ENCODE data around the gene STARD7. TPM values are rescaled to one million over a fixed set of nuclear protein-coding genes. Genes with fewer than 3 reads are reported as not detected.

Gene STARD7
- total and polyA plus RNA-seq, 9 of the 15 experiments (the other 6 are each of a cell fraction or from before 2014, with no cell fraction given): 90.9 to 196 (median 145) TPM

DNA sequence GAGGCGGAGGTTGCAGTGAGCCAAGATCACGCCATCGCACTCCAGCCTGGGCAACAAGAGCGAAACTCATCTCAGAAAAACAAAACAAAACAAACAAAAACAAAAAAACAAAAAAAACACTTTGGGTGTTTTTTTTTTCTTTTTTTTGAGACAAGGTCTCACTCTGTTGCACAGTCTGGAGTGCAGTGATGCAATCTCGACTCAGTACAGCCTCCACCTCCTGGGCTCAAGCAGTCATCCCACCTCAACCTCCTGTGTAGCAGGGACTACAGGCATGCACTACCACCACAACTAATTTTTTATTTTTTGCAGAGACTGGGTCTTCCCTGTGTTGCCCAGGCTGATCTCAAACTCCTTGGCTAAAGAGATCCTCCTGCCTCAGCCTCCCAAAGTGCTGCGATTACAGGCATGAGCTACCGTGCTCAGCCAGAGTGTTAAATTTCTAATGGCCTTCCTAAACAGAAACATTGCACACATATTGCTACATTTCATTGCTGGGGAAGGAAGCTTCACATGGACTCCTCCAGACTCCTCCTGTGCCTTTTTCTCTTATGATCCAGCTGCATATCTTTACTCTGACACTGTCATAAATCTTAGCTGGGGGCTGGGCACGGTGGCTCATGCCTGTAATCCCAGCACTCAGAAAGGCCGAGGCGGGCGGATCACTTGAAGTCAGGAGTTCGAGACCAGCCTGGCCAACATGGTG lies 19.7 kb downstream of the STARD7 start (continued):
- TF ChIP-seq ADNP (tag; IDR thresholded peaks at IDR 0.05) (peak; percentile 57; the same call in 1 of the 2 replicates), ZNF561 (CRISPR knock-in tag; conservative IDR thresholded peaks at IDR 0.05) (no peak), HNRNPH1 (optimal IDR thresholded peaks at IDR 0.05; ENCODE audit: low read depth, low read length) (no peak), ZNF584 (CRISPR knock-in tag; IDR thresholded peaks at IDR 0.05; ENCODE audit: low read depth) (peak; percentile 24; the same call in 1 of the 2 replicates), PHB2 (IDR thresholded peaks at IDR 0.05; ENCODE audit: low read depth) (no peak), NR2C2 (CRISPR knock-in tag; IDR thresholded peaks at IDR 0.05) (no peak), NR2C2 (tag; IDR thresholded peaks at IDR 0.05) (0 out of 2 replicates have a peak, but pooled peaks have one; percentile 24), PKNOX1 (IDR thresholded peaks at IDR 0.05) (peak; percentile 90), THRA (IDR thresholded peaks at IDR 0.05) (no peak), RBFOX2 (IDR thresholded peaks at IDR 0.05; ENCODE audit: low read depth, low read length) (no peak), TCF3 (CRISPR knock-in tag; IDR thresholded peaks at IDR 0.05) (no peak), HMG20A (CRISPR knock-in tag; conservative IDR thresholded peaks at IDR 0.05) (no peak), RNF2 (IDR thresholded peaks at IDR 0.05) (no peak; the same call in 1 of the 2 replicates), KHSRP (IDR thresholded peaks at IDR 0.05) (no peak), MEIS2 (IDR thresholded peaks at IDR 0.05; ENCODE audit: partially characterized antibody) (peak; percentile 98), PYGO2 (tag; IDR thresholded peaks at IDR 0.05) (no peak), GTF2E2 (tag; IDR thresholded peaks at IDR 0.05) (no peak), SRSF9 (IDR thresholded peaks at IDR 0.05; ENCODE audit: borderline replicate concordance, low read depth, low read length) (no peak), ESRRB (CRISPR knock-in tag; IDR thresholded peaks at IDR 0.05; ENCODE audit: borderline replicate concordance) (no peak)
- TF ChIP-seq, protein P1, sequence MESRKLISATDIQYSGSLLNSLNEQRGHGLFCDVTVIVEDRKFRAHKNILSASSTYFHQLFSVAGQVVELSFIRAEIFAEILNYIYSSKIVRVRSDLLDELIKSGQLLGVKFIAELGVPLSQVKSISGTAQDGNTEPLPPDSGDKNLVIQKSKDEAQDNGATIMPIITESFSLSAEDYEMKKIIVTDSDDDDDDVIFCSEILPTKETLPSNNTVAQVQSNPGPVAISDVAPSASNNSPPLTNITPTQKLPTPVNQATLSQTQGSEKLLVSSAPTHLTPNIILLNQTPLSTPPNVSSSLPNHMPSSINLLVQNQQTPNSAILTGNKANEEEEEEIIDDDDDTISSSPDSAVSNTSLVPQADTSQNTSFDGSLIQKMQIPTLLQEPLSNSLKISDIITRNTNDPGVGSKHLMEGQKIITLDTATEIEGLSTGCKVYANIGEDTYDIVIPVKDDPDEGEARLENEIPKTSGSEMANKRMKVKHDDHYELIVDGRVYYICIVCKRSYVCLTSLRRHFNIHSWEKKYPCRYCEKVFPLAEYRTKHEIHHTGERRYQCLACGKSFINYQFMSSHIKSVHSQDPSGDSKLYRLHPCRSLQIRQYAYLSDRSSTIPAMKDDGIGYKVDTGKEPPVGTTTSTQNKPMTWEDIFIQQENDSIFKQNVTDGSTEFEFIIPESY (CRISPR knock-in tag; IDR thresholded peaks at IDR 0.05): no peak
- TF ChIP-seq, protein P2, sequence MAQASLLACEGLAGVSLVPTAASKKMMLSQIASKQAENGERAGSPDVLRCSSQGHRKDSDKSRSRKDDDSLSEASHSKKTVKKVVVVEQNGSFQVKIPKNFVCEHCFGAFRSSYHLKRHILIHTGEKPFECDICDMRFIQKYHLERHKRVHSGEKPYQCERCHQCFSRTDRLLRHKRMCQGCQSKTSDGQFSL (CRISPR knock-in tag; IDR thresholded peaks at IDR 0.05): no peak
- TF ChIP-seq, protein P2 (tag; IDR thresholded peaks at IDR 0.05): no peak
- TF ChIP-seq, protein P3, sequence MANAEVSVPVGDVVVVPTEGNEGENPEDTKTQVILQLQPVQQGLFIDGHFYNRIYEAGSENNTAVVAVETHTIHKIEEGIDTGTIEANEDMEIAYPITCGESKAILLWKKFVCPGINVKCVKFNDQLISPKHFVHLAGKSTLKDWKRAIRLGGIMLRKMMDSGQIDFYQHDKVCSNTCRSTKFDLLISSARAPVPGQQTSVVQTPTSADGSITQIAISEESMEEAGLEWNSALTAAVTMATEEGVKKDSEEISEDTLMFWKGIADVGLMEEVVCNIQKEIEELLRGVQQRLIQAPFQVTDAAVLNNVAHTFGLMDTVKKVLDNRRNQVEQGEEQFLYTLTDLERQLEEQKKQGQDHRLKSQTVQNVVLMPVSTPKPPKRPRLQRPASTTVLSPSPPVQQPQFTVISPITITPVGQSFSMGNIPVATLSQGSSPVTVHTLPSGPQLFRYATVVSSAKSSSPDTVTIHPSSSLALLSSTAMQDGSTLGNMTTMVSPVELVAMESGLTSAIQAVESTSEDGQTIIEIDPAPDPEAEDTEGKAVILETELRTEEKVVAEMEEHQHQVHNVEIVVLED (CRISPR knock-in tag; IDR thresholded peaks at IDR 0.05): no peak

All from K562 (cell line).